Mesenchymal stem cell (in vitro differentiated cells and primary cell): Measurements from ENCODE around the gene SCRG1.

Experiments
- DNase-seq: peaks from one replicate; pipeline ENCODE4 v3.0.0-alpha.2; 2013
- H2AFZ ChIP-seq: one replicate; pipeline ENCODE4 v1.6.1; 2013; ENCODE audit warnings: low read depth, mild to moderate bottlenecking, control low read depth, inconsistent platforms, low read length, moderate library complexity
- H2AK5ac ChIP-seq: 2 replicates; pipeline ENCODE4 v1.6.1; 2013; ENCODE audit warnings: low read length, moderate library complexity, mild to moderate bottlenecking, inconsistent platforms; ENCODE audit not compliant: severe bottlenecking
- H2BK120ac ChIP-seq: one replicate; pipeline ENCODE4 v1.6.1; 2013; ENCODE audit warnings: low read depth, mild to moderate bottlenecking, inconsistent platforms, low read length, moderate library complexity
- H2BK12ac ChIP-seq, 2 experiments: one replicate each; pipeline ENCODE4 v1.6.1; 2013; ENCODE audit warnings: inconsistent platforms in 2 of 2, low read length in 2 of 2, mild to moderate bottlenecking in 2 of 2, moderate library complexity in 2 of 2, control low read depth in 1 of 2
- H2BK15ac ChIP-seq: one replicate; pipeline ENCODE4 v1.6.1; 2013; ENCODE audit warnings: mild to moderate bottlenecking, low read depth, inconsistent platforms; ENCODE audit not compliant: poor library complexity, severe bottlenecking
- H2BK5ac ChIP-seq: 2 replicates; pipeline ENCODE4 v1.6.1; 2013; ENCODE audit warnings: low read depth, mild to moderate bottlenecking, low read length, control low read depth, inconsistent platforms; ENCODE audit not compliant: poor library complexity, severe bottlenecking
- H3K14ac ChIP-seq, 2 experiments: one replicate each; pipeline ENCODE4 v1.6.1; 2013; ENCODE audit warnings: inconsistent platforms in 2 of 2, low read length in 2 of 2, control low read depth in 1 of 2, mild to moderate bottlenecking in 1 of 2, moderate library complexity in 1 of 2
- H3K18ac ChIP-seq, 2 experiments: one replicate each; pipeline ENCODE4 v1.6.1; 2013; ENCODE audit warnings: inconsistent platforms in 2 of 2, low read length in 2 of 2, control low read depth in 1 of 2, low read depth in 1 of 2, mild to moderate bottlenecking in 1 of 2
- H3K23ac ChIP-seq, 2 experiments: one replicate each; pipeline ENCODE4 v1.6.1; 2013; ENCODE audit warnings: inconsistent platforms in 2 of 2, low read length in 2 of 2, mild to moderate bottlenecking in 2 of 2, moderate library complexity in 2 of 2, control low read depth in 1 of 2
- H3K27ac ChIP-seq: 2 replicates; pipeline ENCODE4 v1.5.1; 2013; ENCODE audit warnings: mild to moderate bottlenecking, moderate library complexity, low read length, control low read depth, inconsistent platforms; ENCODE audit not compliant: poor library complexity, severe bottlenecking
- H3K27me3 ChIP-seq, 2 experiments: 2 replicates each; pipeline versions ENCODE4 v1.6.1 to v1.7.0; 2013; ENCODE audit warnings: low read length in 2 of 2, mild to moderate bottlenecking in 2 of 2, moderate library complexity in 2 of 2, control low read depth in 1 of 2, inconsistent platforms in 1 of 2; ENCODE audit not compliant: control insufficient read depth in 1 of 2, insufficient read depth in 1 of 2
- H3K36me3 ChIP-seq, 2 experiments: 2 replicates each; pipeline versions ENCODE4 v1.6.1 to v1.7.0; 2013; ENCODE audit warnings: low read length in 2 of 2, control low read depth in 1 of 2, inconsistent platforms in 1 of 2, low read depth in 1 of 2, mild to moderate bottlenecking in 1 of 2; ENCODE audit not compliant: insufficient read depth in 2 of 2, control insufficient read depth in 1 of 2
- H3K4ac ChIP-seq, 2 experiments: one replicate each; pipeline ENCODE4 v1.6.1; 2013; ENCODE audit warnings: inconsistent platforms in 2 of 2, low read length in 2 of 2, mild to moderate bottlenecking in 2 of 2, moderate library complexity in 2 of 2, control low read depth in 1 of 2, low read depth in 1 of 2
- H3K4me1 ChIP-seq: 2 replicates; pipeline ENCODE4 v1.6.1; 2013; ENCODE audit warnings: low read depth, low read length, control low read depth; ENCODE audit not compliant: control insufficient read depth, insufficient read depth
- H3K4me2 ChIP-seq: 2 replicates; pipeline ENCODE4 v1.6.1; 2013; ENCODE audit warnings: low read length, mild to moderate bottlenecking, inconsistent platforms; ENCODE audit not compliant: poor library complexity, severe bottlenecking
- H3K4me3 ChIP-seq, 2 experiments: 2 replicates each; pipeline versions ENCODE4 v1.5.1 to v1.7.0; 2013; ENCODE audit warnings: low read length in 2 of 2, mild to moderate bottlenecking in 2 of 2, control low read depth in 1 of 2, low read depth in 1 of 2; ENCODE audit not compliant: insufficient read depth in 1 of 2
- H3K79me1 ChIP-seq: replicated peaks from 2 replicates; pipeline ENCODE4 v1.6.1; 2013; ENCODE audit warnings: mild to moderate bottlenecking, control low read depth, low read length, inconsistent platforms; ENCODE audit not compliant: poor library complexity, severe bottlenecking
- H3K9ac ChIP-seq: 2 replicates; pipeline ENCODE4 v1.7.0; 2013; ENCODE audit warnings: mild to moderate bottlenecking, low read length, moderate library complexity
- H3K9me3 ChIP-seq: 2 replicates; pipeline ENCODE4 v1.7.0; 2013; ENCODE audit warnings: mild to moderate bottlenecking, low read length; ENCODE audit not compliant: control insufficient read depth
- H4K8ac ChIP-seq: one replicate; pipeline ENCODE4 v1.6.1; 2013; ENCODE audit warnings: inconsistent platforms, mild to moderate bottlenecking, low read length, moderate library complexity
- H4K91ac ChIP-seq: one replicate; pipeline ENCODE4 v1.6.1; 2013; ENCODE audit warnings: mild to moderate bottlenecking, low read length, inconsistent platforms
- WGBS: methylation state at CpG from one replicate; pipeline ENCODE4 v1.1.7; 2013; ENCODE audit warnings: mixed read lengths; 5-methylcytosine and 5-hydroxymethylcytosine counted together

The SCRG1 gene

GRCh38 chr4:173381610-173382009 lies 17.3 kb downstream of the SCRG1 start:
- no peak overlapping the region for H4K8ac ChIP-seq
- H3K79me1 ChIP-seq: peaks cover 4% of the 10 kb centered on the region
- H3K4me3 ChIP-seq: no peak overlapping the region
- no peak overlapping the region for H4K91ac ChIP-seq
- no peak overlapping the region for H2BK5ac ChIP-seq
- H3K9ac ChIP-seq: no peak overlapping the region
- H3K23ac ChIP-seq: no peak overlapping the region
- no peak overlapping the region for H2AK5ac ChIP-seq
- no peaks in the 10 kb centered on the region for H3K9me3 ChIP-seq
- H2BK15ac ChIP-seq: no peak overlapping the region
- H3K4me2 ChIP-seq: no peak overlapping the region
- no peak for DNase-seq
- H2AFZ ChIP-seq: no peak overlapping the region
- H3K18ac ChIP-seq: no peak overlapping the region
- H3K27ac ChIP-seq: no peak overlapping the region
- H2BK12ac ChIP-seq: no peak overlapping the region
- H3K4ac ChIP-seq: no peak overlapping the region
- no peaks in the 10 kb centered on the region for H3K4me1 ChIP-seq
- H3K36me3 ChIP-seq: peaks cover 0 to 20% of the 10 kb centered on the region in 2 experiments
- no peaks in the 10 kb centered on the region for H3K27me3 ChIP-seq
- H2BK120ac ChIP-seq: no peak overlapping the region
- no peak overlapping the region for H3K14ac ChIP-seq
- WGBS: 88% methylated on average over 1 of the region's 1 CpG

- no peak overlapping the region for H3K27ac ChIP-seq
- no peak overlapping the region for H3K23ac ChIP-seq
- no peak overlapping the region for H3K4me2 ChIP-seq
- H3K36me3 ChIP-seq: peaks cover 0 to 24% of the 10 kb centered on the region in 2 experiments
- no peaks in the 10 kb centered on the region for H3K4me1 ChIP-seq
- no peaks in the 10 kb centered on the region for H3K27me3 ChIP-seq
- peaks cover 4% of the 10 kb centered on the region for H3K79me1 ChIP-seq
- H2BK12ac ChIP-seq: no peak overlapping the region
- H3K4ac ChIP-seq: no peak overlapping the region
- no peak overlapping the region for H3K18ac ChIP-seq
- no peak overlapping the region for H2BK120ac ChIP-seq
- DNase-seq: no peak
- H2AFZ ChIP-seq: no peak overlapping the region
- no peak overlapping the region for H3K14ac ChIP-seq
- H2AK5ac ChIP-seq: no peak overlapping the region
- H3K4me3 ChIP-seq: no peak overlapping the region
- H3K9ac ChIP-seq: no peak overlapping the region
- H2BK15ac ChIP-seq: no peak overlapping the region
- no peak overlapping the region for H4K8ac ChIP-seq
- no peaks in the 10 kb centered on the region for H3K9me3 ChIP-seq
- H4K91ac ChIP-seq: no peak overlapping the region
- no peak overlapping the region for H2BK5ac ChIP-seq
Observed at GRCh38 chr4:173380987-173381386, 17.9 kb downstream of the SCRG1 start.

- peaks cover 0 to 33% of the 10 kb centered on the region in 2 experiments for H3K36me3 ChIP-seq
- H2BK5ac ChIP-seq: no peak overlapping the region
- no peak overlapping the region for H3K4me3 ChIP-seq
- no peak overlapping the region for H3K23ac ChIP-seq
- H3K27me3 ChIP-seq: no peaks in the 10 kb centered on the region
- no peak overlapping the region for H2AFZ ChIP-seq
- DNase-seq: no peak
- no peak overlapping the region for H2BK15ac ChIP-seq
- peaks cover 8% of the 10 kb centered on the region for H3K79me1 ChIP-seq
- no peak overlapping the region for H3K27ac ChIP-seq
- H3K4me2 ChIP-seq: no peak overlapping the region
- no peak overlapping the region for H4K91ac ChIP-seq
- H3K4ac ChIP-seq: no peak overlapping the region
- H4K8ac ChIP-seq: no peak overlapping the region
- H2BK120ac ChIP-seq: no peak overlapping the region
- no peaks in the 10 kb centered on the region for H3K9me3 ChIP-seq
- no peak overlapping the region for H3K18ac ChIP-seq
- 100% methylated on average over 2 of the region's 3 CpGs for WGBS
- no peak overlapping the region for H3K9ac ChIP-seq
- no peak overlapping the region for H2BK12ac ChIP-seq
- no peak overlapping the region for H2AK5ac ChIP-seq
- no peaks in the 10 kb centered on the region for H3K4me1 ChIP-seq
- no peak overlapping the region for H3K14ac ChIP-seq
Observed at GRCh38 chr4:173379929-173380328, 19.0 kb downstream of the SCRG1 start.

GRCh38 chr4:173374588-173374987 lies 24.3 kb downstream of the SCRG1 start:
- no peaks in the 10 kb centered on the region for H3K9me3 ChIP-seq
- H2BK12ac ChIP-seq: no peak overlapping the region
- H3K4me1 ChIP-seq: no peaks in the 10 kb centered on the region
- H2AK5ac ChIP-seq: no peak overlapping the region
- H3K9ac ChIP-seq: no peak overlapping the region
- H3K4me2 ChIP-seq: no peak overlapping the region
- no peak overlapping the region for H4K8ac ChIP-seq
- no peak overlapping the region for H2BK15ac ChIP-seq
- peaks cover 3 to 33% of the 10 kb centered on the region in 2 experiments for H3K36me3 ChIP-seq
- no peak overlapping the region for H3K4me3 ChIP-seq
- no peak overlapping the region for H3K4ac ChIP-seq
- WGBS: no CpG with 5 or more reads among the region's 2 CpGs
- no peaks in the 10 kb centered on the region for H3K27me3 ChIP-seq
- no peak overlapping the region for H2BK5ac ChIP-seq
- H2AFZ ChIP-seq: no peak overlapping the region
- H3K18ac ChIP-seq: no peak overlapping the region
- no peak overlapping the region for H2BK120ac ChIP-seq
- peaks cover 14% of the 10 kb centered on the region for H3K79me1 ChIP-seq
- H3K27ac ChIP-seq: no peak overlapping the region
- H4K91ac ChIP-seq: no peak overlapping the region
- DNase-seq: no peak
- no peak overlapping the region for H3K14ac ChIP-seq
- H3K23ac ChIP-seq: no peak overlapping the region
